ENCODE measurements around the gene ZFP64. TPM values are rescaled to one million over a fixed set of nuclear protein-coding genes. Genes with fewer than 3 reads are reported as not detected.

Gene ZFP64
- total RNA-seq, 3 donors from 2014 or later, result 8.5 to 13.0 (median 11.5) TPM

DNA sequence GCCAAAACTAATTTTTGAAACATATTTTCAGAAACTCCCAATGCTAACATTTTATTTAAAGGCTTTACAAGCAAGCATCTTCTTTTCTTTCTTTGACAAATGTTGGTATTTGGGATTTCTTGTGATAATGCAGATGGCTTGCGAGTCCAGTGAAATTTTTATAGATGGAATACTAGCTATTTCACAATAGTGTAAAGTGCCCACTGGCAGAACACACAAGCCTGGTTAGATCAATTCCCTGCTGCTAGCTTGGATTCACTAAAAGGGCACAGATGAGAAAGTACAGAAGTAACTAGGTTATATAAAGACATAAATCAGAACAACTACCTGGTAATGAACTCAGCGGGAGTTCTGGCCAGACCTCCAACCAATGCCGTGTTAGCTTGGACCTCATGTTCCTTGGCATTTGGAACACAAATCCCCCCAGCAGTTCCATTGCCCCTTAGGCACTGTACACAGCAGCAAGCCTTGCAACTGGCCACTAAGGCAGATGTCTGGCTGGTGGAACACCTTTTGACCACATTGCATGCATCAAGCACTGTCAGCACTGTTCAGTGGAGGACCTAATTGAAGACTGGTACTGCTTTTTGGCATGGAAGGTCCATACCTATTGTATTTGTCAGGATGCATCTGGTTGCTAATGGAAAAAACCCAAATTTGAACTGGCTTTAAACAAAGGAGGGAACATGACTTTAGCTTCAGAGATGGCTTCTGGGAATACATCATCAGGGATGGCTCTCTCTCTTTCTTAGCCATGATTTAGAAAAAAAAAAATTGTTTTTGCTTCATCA is 15.6 kb upstream of the ZFP64 start:
- Histone ChIP-seq H3K9me3 (peaks cover 3 to 12% of the 10 kb centered on the region in 2 donors), H3K4me3 (no peak overlapping the region), H3K4me1 (no peaks in the 10 kb centered on the region), H3K27me3 (no peaks in the 10 kb centered on the region), H3K36me3 (no peaks in the 10 kb centered on the region), H3K27ac (no peak overlapping the region)
- no peak for DNase-seq (ENCODE audit: low spot score in 2 of 2)
- TF ChIP-seq POLR2AphosphoS5 (IDR thresholded peaks at IDR 0.05) (no peak), POLR2A (IDR thresholded peaks at IDR 0.05) (no peak), CTCF (IDR thresholded peaks at IDR 0.05) (no peak)
- intact Hi-C loops (cut with DNase I; ENCODE audit: low total_unique reads), result no loop called here

GRCh38 chr20:52204136-52204535 is 12.6 kb upstream of the ZFP64 start:
- TF ChIP-seq POLR2AphosphoS5 (IDR thresholded peaks at IDR 0.05) (no peak), CTCF (IDR thresholded peaks at IDR 0.05) (no peak), POLR2A (IDR thresholded peaks at IDR 0.05) (no peak)
- no peak for DNase-seq (ENCODE audit: low spot score in 2 of 2)
- no peak overlapping the region for H3K27ac ChIP-seq
- no peaks in the 10 kb centered on the region for H3K4me1 ChIP-seq
- H3K27me3 ChIP-seq, result no peaks in the 10 kb centered on the region
- no peak overlapping the region for H3K4me3 ChIP-seq
- intact Hi-C loops (cut with DNase I; ENCODE audit: low total_unique reads), result no loop called here
- no peaks in the 10 kb centered on the region for H3K36me3 ChIP-seq
- H3K9me3 ChIP-seq, result no peaks in the 10 kb centered on the region

DNA sequence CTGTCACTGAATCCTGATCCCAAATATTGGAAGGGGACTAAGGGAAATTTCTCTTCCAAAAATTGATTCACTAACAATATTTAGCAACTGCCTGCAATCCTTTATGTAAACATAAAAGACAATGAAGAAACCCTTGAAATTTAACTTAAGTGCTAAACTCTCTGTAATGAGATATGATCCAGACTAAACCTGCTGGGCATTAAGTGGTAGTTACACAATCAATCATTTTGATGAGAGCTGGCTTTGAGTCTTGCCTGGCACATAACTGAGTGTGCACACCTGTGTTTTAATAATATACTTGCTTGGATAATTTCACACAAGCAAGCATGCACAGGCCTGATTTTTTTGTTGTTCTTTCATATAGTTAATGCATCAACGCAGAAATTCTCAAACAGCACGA is 9.8 kb upstream of the ZFP64 start:
- no peaks in the 10 kb centered on the region for H3K4me1 ChIP-seq
- H3K4me3 ChIP-seq, result no peak overlapping the region
- no peaks in the 10 kb centered on the region for H3K9me3 ChIP-seq
- no peak for TF ChIP-seq POLR2A (IDR thresholded peaks at IDR 0.05)
- TF ChIP-seq CTCF (IDR thresholded peaks at IDR 0.05), result no peak
- TF ChIP-seq POLR2AphosphoS5 (IDR thresholded peaks at IDR 0.05), result no peak
- no peaks in the 10 kb centered on the region for H3K27me3 ChIP-seq
- no peak overlapping the region for H3K27ac ChIP-seq
- intact Hi-C loops (cut with DNase I; ENCODE audit: low total_unique reads), result no loop called here
- DNase-seq (ENCODE audit: low spot score in 2 of 2), result no peak
- no peaks in the 10 kb centered on the region for H3K36me3 ChIP-seq

GRCh38 chr20:52200870-52201269 is 9.3 kb upstream of the ZFP64 start:
- no peaks in the 10 kb centered on the region for H3K27me3 ChIP-seq
- H3K27ac ChIP-seq, result no peak overlapping the region
- H3K9me3 ChIP-seq, result no peaks in the 10 kb centered on the region
- H3K36me3 ChIP-seq, result no peaks in the 10 kb centered on the region
- TF ChIP-seq POLR2AphosphoS5 (IDR thresholded peaks at IDR 0.05), result no peak
- no peak for TF ChIP-seq CTCF (IDR thresholded peaks at IDR 0.05)
- no peak for TF ChIP-seq POLR2A (IDR thresholded peaks at IDR 0.05)
- H3K4me3 ChIP-seq, result no peak overlapping the region
- DNase-seq (ENCODE audit: low spot score in 2 of 2), result no peak
- no peaks in the 10 kb centered on the region for H3K4me1 ChIP-seq
- intact Hi-C loops (cut with DNase I; ENCODE audit: low total_unique reads), result no loop called here

GRCh38 chr20:52196845-52197244 is 5.3 kb upstream of the ZFP64 start:
- no peaks in the 10 kb centered on the region for H3K27me3 ChIP-seq
- H3K36me3 ChIP-seq, result no peaks in the 10 kb centered on the region
- TF ChIP-seq POLR2AphosphoS5 (IDR thresholded peaks at IDR 0.05) (no peak), POLR2A (IDR thresholded peaks at IDR 0.05) (no peak), CTCF (IDR thresholded peaks at IDR 0.05) (no peak)
- intact Hi-C loops (cut with DNase I; ENCODE audit: low total_unique reads), result no loop called here
- no peak for DNase-seq (ENCODE audit: low spot score in 2 of 2)
- no peaks in the 10 kb centered on the region for H3K4me1 ChIP-seq
- H3K4me3 ChIP-seq, result no peak overlapping the region
- H3K27ac ChIP-seq, result no peak overlapping the region
- H3K9me3 ChIP-seq, result no peaks in the 10 kb centered on the region
